ENCODE results near the gene COX19.

DNA sequence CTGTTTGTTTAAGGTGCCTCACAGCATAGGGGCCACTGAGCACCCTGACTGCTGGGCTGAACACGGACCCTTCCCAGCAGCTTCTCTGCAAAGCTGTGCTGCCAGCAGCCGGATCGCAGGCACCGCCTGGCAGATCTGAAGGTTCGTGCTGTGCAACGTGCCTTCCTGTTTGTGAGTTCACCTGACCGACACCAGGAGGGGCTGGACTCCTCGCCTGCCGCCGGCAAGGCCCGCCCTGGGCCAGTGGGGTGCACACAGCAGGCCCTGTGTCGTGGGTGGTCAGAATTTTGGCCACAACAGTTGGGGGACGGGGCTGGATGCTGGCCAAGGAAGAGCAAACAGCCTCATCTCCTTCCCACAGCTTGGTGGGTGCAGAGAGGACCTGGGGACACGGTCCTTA, 20.2 kb upstream of the COX19 start:
- TF ChIP-seq, protein P1, sequence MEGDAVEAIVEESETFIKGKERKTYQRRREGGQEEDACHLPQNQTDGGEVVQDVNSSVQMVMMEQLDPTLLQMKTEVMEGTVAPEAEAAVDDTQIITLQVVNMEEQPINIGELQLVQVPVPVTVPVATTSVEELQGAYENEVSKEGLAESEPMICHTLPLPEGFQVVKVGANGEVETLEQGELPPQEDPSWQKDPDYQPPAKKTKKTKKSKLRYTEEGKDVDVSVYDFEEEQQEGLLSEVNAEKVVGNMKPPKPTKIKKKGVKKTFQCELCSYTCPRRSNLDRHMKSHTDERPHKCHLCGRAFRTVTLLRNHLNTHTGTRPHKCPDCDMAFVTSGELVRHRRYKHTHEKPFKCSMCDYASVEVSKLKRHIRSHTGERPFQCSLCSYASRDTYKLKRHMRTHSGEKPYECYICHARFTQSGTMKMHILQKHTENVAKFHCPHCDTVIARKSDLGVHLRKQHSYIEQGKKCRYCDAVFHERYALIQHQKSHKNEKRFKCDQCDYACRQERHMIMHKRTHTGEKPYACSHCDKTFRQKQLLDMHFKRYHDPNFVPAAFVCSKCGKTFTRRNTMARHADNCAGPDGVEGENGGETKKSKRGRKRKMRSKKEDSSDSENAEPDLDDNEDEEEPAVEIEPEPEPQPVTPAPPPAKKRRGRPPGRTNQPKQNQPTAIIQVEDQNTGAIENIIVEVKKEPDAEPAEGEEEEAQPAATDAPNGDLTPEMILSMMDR (IDR thresholded peaks at IDR 0.05; ENCODE audit: low read depth, low read length): no peak
- TF ChIP-seq EZH2phosphoT487 (IDR thresholded peaks at IDR 0.05; ENCODE audit: low read depth): no peak

All from OCI-LY3 (cell line).